ENCODE results near the gene SP4. TPM values are rescaled to one million over a fixed set of nuclear protein-coding genes. Genes with fewer than 3 reads are reported as not detected.

SP4 gene
- total RNA-seq, 4 donors from 2014 or later = 6.4 to 21.2 (median 15.3) TPM

GRCh38 chr7:21443149-21443841 lies 15.4 kb downstream of the SP4 start:
- Histone ChIP-seq H3K36me3 (no peaks in the 10 kb centered on the region), H3K27me3 (no peaks in the 10 kb centered on the region), H3K9me3 (no peaks in the 10 kb centered on the region), H3K27ac (no peak overlapping the region), H3K4me3 (no peak overlapping the region), H3K4me1 (no peaks in the 10 kb centered on the region)
- intact Hi-C loops (cut with DNase I; ENCODE audit: low total_unique reads) = no loop called here
- DNase-seq = no peak
- TF ChIP-seq POLR2A (IDR thresholded peaks at IDR 0.05) (no peak), CTCF (IDR thresholded peaks at IDR 0.05) (no peak)

GRCh38 chr7:21448974-21449373 lies 21.1 kb downstream of the SP4 start:
- intact Hi-C loops (cut with DNase I; ENCODE audit: low total_unique reads) = no loop called here
- TF ChIP-seq CTCF (IDR thresholded peaks at IDR 0.05) (no peak), POLR2A (IDR thresholded peaks at IDR 0.05) (no peak)
- no peaks in the 10 kb centered on the region for H3K4me1 ChIP-seq
- H3K4me3 ChIP-seq = no peak overlapping the region
- H3K36me3 ChIP-seq = no peaks in the 10 kb centered on the region
- DNase-seq = no peak
- H3K27me3 ChIP-seq = no peaks in the 10 kb centered on the region
- H3K27ac ChIP-seq = no peak overlapping the region
- no peaks in the 10 kb centered on the region for H3K9me3 ChIP-seq

GRCh38 chr7:21450076-21450475 lies 22.2 kb downstream of the SP4 start:
- no peaks in the 10 kb centered on the region for H3K27me3 ChIP-seq
- DNase-seq = no peak
- H3K27ac ChIP-seq = no peak overlapping the region
- H3K4me1 ChIP-seq = no peaks in the 10 kb centered on the region
- TF ChIP-seq CTCF (IDR thresholded peaks at IDR 0.05) (no peak), POLR2A (IDR thresholded peaks at IDR 0.05) (no peak)
- H3K4me3 ChIP-seq = no peak overlapping the region
- no peaks in the 10 kb centered on the region for H3K36me3 ChIP-seq
- intact Hi-C loops (cut with DNase I; ENCODE audit: low total_unique reads) = no loop called here
- no peaks in the 10 kb centered on the region for H3K9me3 ChIP-seq

- no peak overlapping the region for H3K4me3 ChIP-seq
- H3K4me1 ChIP-seq = no peaks in the 10 kb centered on the region
- H3K27ac ChIP-seq = no peak overlapping the region
- intact Hi-C loops (cut with DNase I; ENCODE audit: low total_unique reads) = no loop called here
- no peaks in the 10 kb centered on the region for H3K27me3 ChIP-seq
- H3K9me3 ChIP-seq = no peaks in the 10 kb centered on the region
- no peaks in the 10 kb centered on the region for H3K36me3 ChIP-seq
- DNase-seq = no peak
- no peak for TF ChIP-seq CTCF (IDR thresholded peaks at IDR 0.05)
- TF ChIP-seq POLR2A (IDR thresholded peaks at IDR 0.05) = no peak
Observed at GRCh38 chr7:21450941-21451340, 23.1 kb downstream of the SP4 start.

- H3K4me3 ChIP-seq = no peak overlapping the region
- no peaks in the 10 kb centered on the region for H3K9me3 ChIP-seq
Observed at GRCh38 chr7:21454182-21454581, 26.3 kb downstream of the SP4 start.

More at GRCh38 chr7:21454182-21454581, 26.3 kb downstream of the SP4 start:
- Histone ChIP-seq H3K4me1 (no peaks in the 10 kb centered on the region), H3K36me3 (no peaks in the 10 kb centered on the region), H3K27ac (no peak overlapping the region), H3K27me3 (no peaks in the 10 kb centered on the region)
- intact Hi-C loops (cut with DNase I; ENCODE audit: low total_unique reads) = no loop called here
- TF ChIP-seq POLR2A (IDR thresholded peaks at IDR 0.05) = no peak
- DNase-seq = no peak

Measured in uterus (tissue), 4 donors.